DMS79 treated with DMSO at 0.1 percent for 48 hours (cell line): ENCODE data around the gene OR2T12.
"Not testable (repeated sequence)": the region's sequence is repeated elsewhere in the genome, so short reads cannot be mapped to it uniquely, and the experiment has no call there.

ENCODE experiments used
- DNase-seq: peaks from one replicate; lab custom pipeline; 2025; lab: John Stamatoyannopoulos, UW

Gene OR2T12, protein sequence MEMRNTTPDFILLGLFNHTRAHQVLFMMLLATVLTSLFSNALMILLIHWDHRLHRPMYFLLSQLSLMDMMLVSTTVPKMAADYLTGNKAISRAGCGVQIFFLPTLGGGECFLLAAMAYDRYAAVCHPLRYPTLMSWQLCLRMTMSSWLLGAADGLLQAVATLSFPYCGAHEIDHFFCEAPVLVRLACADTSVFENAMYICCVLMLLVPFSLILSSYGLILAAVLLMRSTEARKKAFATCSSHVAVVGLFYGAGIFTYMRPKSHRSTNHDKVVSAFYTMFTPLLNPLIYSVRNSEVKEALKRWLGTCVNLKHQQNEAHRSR

DNA sequence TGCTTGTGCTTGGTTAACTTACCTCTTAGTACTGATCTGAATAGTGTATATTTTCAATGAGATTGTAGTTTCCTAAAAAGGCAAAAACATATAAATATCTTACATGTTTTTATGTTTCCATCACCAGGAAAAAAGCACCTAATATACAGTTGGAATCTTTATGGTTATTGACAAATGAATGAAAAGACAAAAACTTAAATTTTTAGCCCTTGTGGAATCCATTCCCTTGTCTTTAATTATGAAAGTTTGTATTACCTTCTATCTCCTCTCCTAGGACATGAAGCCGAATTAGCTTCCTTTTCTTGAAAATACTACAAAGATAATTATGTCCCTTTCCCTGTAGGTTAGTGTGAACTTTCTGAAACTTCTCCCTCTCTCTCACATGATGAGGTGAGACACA lies at the start of gene OR2T12:
Gene OR2T12, minus strand, starts transcription at position 101 of the 400 bp plus-strand sequence. CDS start 7,846 bp downstream, outside the sequence.
- no peak for DNase-seq

DNA sequence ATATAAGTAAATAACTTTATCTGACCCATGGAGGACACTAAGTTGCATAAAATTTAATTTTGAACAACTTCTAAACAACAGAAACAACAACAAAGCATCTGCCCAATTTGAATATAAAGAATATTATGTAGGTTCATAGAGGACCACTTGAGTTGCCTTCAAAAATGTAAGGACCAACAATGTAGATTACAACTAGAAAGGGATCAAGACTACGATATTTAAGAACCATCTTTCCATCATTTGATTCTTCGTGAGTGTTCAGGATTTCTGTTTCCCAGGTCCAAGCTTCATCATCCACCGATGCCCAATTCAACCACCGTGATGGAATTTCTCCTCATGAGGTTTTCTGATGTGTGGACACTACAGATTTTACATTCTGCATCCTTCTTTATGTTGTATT lies 45.3 kb upstream of the OR2T12 start, which contains the start of gene OR14C36:
Gene OR14C36, plus strand, starts transcription at position 301 of the 400 bp plus-strand sequence. Its CDS starts 0 bp downstream, at position 301.
- DNase-seq = no peak

DNA sequence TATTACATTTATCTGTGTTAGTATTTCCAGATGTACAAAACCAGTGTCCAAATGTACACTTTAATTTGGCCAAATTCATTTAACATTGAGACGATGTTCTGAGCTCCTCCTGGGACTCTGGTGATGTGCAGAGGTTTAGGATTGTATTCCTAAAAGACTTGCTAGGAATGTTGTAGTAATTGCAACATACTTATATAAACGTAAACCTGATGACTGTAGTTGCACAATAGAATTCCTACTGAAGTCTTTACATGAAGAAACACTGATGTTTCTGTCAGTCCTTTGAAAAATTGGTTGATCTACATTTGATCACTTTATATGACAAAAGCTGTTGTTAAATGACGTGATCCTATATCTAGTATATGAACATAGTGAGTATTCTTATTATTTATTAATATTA lies 40.2 kb upstream of the OR2T12 start:
- no peak for DNase-seq

DNA sequence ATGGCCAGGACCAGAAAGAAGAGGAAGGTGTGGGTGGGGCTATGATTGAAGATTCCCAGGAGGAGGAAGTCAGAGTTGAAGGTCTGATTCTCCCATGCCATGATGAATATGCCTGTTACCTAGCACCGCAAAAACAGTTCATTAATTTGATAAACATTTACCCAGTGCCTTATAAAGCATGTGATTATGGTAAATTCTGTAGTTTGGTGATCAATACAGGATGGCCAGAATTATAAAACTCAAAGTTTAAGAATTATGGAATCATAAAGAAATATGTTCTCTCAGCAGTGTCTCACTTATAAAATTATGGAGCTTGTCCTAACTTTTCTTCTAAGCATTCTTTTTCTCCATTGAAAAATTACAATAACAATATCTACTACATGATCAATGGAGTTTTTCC lies 21.2 kb upstream of the OR2T12 start, which contains the start of gene OR2M7:
Gene OR2M7, minus strand, starts transcription at position 101 of the 400 bp plus-strand sequence. Its CDS starts 0 bp downstream, at position 101.
- no peak for DNase-seq

DNA sequence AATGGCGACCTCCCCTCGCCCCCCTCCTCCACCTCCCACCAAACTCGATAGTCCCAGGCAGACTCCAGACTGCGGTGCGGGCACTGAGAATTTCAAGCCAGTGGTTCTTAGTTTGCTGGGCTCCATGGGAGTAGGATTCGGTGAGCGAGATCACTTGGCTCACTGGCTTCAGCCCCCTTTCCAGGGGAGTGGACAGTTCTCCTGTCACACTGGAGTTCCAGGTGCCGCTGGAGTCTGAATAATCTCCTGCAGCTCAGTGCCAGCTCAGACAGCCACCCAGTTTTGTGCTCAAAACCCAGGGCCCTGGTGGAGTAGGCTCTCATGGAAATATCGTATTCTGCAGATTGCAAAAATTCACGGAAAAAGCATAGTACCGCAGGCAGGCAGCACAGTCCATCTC lies 13.6 kb upstream of the OR2T12 start:
- DNase-seq = no peak

DNA sequence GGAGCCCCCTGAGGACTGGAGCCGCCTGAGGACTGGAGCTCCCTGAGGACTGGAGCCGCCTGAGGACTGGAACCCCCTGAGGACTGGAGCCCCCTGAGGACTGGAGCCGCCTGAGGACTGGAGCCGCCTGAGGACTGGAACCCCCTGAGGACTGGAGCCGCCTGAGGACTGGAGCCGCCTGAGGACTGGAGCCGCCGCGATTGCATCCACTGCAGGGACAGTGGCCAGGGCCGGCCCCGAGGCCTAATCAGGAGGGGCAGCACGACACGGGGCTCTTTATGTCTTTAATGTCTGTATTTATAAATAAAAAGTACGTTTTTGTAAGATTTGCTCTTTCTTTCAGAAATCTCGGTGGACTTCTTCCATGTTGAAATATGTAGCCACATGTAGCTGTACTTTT lies 3.5 kb upstream of the OR2T12 start:
- DNase-seq = not testable (repeated sequence)

DNA sequence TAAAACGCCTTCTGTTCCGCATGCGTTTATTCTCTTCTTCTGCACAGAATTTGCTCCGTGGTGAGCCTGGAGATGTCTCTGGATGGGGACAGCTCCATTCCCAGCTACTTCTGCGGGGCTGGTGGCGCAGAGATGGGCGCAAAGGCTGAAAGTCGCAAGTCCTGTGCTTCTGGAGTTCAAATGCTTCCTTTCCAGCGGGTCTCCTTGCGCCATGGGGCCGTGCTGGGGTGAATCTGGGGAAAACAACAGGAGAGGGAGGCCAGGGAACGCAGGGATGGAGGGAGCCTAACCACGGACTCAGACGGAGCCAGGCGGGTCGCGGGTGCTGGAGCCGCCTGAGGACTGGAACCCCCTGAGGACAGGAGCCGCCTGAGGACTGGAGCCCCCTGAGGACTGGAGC lies 2.9 kb upstream of the OR2T12 start:
- no peak for DNase-seq

DNA sequence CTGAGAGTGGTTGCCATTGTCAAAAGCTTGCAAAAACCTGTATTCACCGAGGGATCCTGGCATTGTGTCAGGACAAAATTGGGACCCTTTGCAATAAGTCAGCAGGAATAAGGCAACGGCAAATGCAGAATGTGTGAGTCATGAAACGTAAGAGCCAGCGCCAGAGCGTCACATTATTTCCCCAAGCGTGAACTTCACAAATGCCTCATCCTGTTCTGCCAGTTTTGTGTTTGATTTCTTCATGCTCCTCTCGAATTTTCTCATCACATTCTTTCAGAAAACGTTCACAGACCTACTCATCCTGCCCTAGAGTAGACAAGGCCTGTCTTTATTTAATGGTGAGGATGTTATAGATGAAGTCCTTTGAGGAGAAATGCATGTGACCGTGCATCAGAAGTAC lies 2.4 kb upstream of the OR2T12 start:
- not testable (repeated sequence) for DNase-seq

DNA sequence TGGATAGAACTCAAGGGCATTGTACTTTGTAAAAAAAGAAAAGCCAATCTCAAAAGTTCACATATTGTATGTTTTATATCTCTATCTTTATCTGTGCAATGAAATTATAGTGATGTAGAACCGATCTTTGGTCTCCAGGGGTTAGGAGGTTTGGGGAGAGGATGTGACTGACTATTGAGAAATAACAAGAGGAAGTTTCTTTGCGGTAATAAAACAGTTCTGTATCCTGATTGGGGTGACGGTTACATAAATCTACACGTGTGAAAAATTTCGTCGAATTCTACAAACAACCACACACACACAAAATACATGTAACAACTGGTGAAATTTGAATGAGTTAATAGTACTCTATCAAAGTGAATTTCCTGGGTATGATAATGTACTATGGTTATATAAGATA lies 14.8 kb downstream of the OR2T12 start:
- no peak for DNase-seq

DNA sequence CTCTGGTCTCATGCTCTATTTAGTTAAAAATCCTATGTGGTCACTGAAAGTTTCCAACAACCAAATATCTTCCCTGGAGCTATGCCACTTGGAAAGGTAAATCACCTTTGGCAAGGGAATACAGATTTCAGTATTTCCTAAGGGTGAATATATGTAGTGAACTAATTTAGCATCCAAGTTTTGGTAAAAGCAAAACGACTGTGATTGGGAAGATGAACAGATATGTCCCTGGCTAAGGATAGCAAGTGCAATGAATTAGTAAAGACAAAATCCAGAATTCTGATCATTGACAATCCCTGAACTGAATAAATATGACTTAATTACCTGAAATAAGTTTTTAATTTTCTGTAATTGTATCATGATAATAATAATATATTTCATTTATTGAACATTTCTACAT lies 25.3 kb downstream of the OR2T12 start, which contains the start of gene OR2T33:
Gene OR2T33, minus strand, starts transcription at position 101 of the 400 bp plus-strand sequence. CDS start 4,162 bp downstream, outside the sequence.
- DNase-seq = no peak

DNA sequence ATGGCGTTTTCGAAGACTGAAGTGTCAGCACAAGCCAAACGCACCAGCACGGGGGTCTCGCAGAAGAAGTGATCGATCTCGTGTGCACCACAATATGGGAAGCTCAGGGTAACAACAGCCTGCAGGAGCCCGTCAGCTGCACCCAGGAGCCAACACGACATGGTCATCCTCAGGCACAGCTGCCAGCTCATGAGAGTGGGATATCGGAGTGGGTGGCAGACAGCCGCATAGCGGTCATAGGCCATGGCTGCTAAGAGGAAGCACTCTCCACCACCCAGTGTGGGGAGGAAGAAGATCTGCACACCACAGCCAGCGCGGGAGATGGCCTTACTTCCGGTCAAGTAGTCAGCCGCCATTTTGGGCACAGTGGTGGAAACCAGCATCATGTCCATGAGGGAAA lies 30.0 kb downstream of the OR2T12 start:
- not testable (repeated sequence) for DNase-seq

DNA sequence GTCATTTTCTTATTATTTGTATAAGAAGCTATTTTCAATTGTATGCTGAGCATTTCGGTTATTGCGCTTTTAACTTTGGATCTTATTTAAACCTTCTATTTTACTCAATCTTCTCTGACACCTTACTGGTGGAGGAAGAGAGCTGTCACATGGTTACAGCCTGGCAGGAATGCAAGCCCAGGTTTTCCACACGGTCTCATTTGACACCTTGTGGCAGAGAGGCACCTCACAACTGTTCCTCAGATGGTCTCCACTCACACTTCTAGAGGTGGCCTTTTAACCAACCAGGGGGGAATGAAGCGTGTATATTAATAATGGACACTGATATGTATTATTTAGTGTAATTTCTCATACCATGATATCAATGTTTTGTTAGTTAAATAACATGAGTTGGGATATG lies 35.0 kb downstream of the OR2T12 start:
- no peak for DNase-seq

DNA sequence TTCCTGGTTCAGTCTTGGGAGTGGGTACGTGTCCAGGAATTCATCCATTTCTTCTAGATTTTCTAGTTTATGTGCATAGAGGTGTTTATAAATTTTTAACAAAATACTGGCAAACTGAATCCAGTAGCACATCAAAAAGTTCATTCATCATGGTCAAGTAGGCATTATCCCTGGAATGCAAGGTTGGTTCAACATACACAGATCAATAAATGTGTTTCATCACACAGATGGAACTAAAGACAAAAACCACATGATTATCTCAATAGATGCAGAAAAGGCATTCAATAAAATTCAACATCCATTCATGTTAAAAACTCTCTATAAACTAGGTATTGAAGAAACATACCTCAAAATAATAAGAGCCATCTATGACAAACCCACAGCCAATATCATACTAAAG lies 43.9 kb downstream of the OR2T12 start:
- not testable (repeated sequence) for DNase-seq

DNA sequence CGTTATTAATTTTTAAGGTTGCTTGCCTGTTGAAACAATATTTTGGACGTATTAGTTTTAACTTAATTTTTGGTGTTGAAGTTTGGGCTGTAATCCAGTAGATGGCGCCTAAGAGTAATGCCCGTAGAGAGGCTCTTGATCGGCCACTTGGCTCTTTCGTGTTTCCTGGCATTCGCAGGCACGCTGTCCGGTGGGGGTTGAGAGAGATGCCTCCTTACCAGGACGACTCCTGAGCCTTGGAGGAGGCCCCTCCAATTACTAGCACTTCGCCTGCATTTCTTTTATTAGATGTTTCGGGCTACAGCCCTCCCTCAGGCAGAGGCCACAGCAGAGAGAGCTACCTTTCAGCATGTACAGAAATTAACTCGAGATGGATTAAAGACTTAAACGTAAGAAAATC lies 60.0 kb downstream of the OR2T12 start:
- DNase-seq = no peak
